ENCODE measurements around the gene SOX18. TPM values are rescaled to one million over a fixed set of nuclear protein-coding genes. Genes with fewer than 3 reads are reported as not detected.
A peak's percentile ranks its signal among the peaks of the same experiment; 100 is the strongest.

The SOX18 gene
- total and polyA plus RNA-seq, 2 of the 13 experiments (the other 11 are each of a cell fraction or from before 2014, with no cell fraction given) = 1.6 to 1.9 TPM

DNA sequence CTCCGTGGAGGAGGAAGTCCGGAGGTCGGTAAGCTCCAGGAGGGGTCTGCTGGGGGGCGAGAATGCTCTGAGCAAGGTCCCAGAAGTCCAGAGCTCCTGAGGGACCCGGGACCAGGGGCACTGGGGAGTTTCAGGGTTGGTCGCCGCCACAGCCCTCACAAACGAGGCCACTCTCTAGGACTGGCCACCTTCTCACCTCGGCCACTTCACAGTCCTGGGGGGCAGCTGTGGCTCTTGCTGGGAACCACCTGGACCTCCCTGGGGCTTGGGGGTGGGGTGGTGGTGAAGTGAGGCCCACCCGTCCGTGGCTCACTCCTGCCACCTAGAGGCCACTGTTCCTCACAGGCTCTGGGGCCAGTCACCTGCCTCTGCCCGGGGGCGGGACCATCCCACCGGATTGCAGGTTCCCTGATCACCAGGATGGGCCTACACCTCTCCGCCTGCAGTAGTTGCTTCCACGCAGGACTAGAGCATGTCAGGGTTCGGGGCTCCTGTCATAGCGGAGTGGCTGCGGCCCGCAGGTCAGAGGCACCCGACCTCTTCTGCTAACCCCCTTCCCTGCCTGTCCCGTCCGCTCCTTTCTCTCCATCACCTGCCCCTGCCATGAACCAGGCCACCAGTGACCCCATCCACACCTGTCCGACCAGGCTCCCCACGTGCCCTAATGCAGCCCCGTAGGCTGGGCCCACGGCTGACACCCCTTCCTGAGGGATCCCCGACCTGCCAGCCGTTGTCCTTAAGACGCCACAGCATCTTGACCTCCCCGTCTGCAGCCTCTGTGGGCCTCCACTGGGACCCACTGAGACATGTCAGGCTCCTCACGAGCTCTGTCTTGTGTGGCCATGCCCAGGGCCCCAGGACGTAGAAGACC, 8.4 kb upstream of the SOX18 start (continued):
- TF ChIP-seq STAT5B (CRISPR knock-in tag; IDR thresholded peaks at IDR 0.05) (0 out of 2 replicates have a peak, but pooled peaks have one; percentile 12), PHF20 (CRISPR knock-in tag; IDR thresholded peaks at IDR 0.05) (peak; percentile 55; the same call in 1 of the 2 replicates), MTA3 (CRISPR knock-in tag; IDR thresholded peaks at IDR 0.05) (no peak), TRAFD1 (CRISPR knock-in tag; IDR thresholded peaks at IDR 0.05; ENCODE audit: borderline replicate concordance) (0 out of 2 replicates have a peak, but pooled peaks have one; percentile 38), ZSCAN20 (CRISPR knock-in tag; IDR thresholded peaks at IDR 0.05; ENCODE audit: borderline replicate concordance) (no peak; the same call in 1 of the 2 replicates), MIER3 (CRISPR knock-in tag; IDR thresholded peaks at IDR 0.05; ENCODE audit: borderline replicate concordance) (peak; percentile 20; the same call in 1 of the 2 replicates), TEAD3 (CRISPR knock-in tag; optimal IDR thresholded peaks at IDR 0.05; ENCODE audit: borderline replicate concordance) (peak; percentile 46), ZNF501 (CRISPR knock-in tag; IDR thresholded peaks at IDR 0.05) (peak; percentile 78), POGZ (CRISPR knock-in tag; IDR thresholded peaks at IDR 0.05) (peak; percentile 63), ISL2 (CRISPR knock-in tag; IDR thresholded peaks at IDR 0.05) (peak; percentile 57; the same call in 1 of the 2 replicates), RFXAP (CRISPR knock-in tag; IDR thresholded peaks at IDR 0.05; ENCODE audit: borderline replicate concordance) (peak; percentile 73; the same call in 1 of the 2 replicates), CREB1 (IDR thresholded peaks at IDR 0.05) (no peak), CREB1 (CRISPR knock-in tag; IDR thresholded peaks at IDR 0.05) (no peak), NFYB (CRISPR knock-in tag; IDR thresholded peaks at IDR 0.05) (peak; percentile 6; the same call in 1 of the 2 replicates), ARID5B (CRISPR knock-in tag; IDR thresholded peaks at IDR 0.05) (peak; percentile 46; the same call in 1 of the 2 replicates), ZNF710 (CRISPR knock-in tag; IDR thresholded peaks at IDR 0.05; ENCODE audit: borderline replicate concordance) (peak; percentile 62; the same call in 1 of the 2 replicates), MYC (CRISPR knock-in tag; IDR thresholded peaks at IDR 0.05; ENCODE audit: borderline replicate concordance) (peak; percentile 26), MED1 (CRISPR knock-in tag; IDR thresholded peaks at IDR 0.05) (peak; percentile 69), PHF21A (CRISPR knock-in tag; IDR thresholded peaks at IDR 0.05) (peak; percentile 65; the same call in 1 of the 2 replicates), IRF2 (CRISPR knock-in tag; IDR thresholded peaks at IDR 0.05) (peak; percentile 66), SALL1 (CRISPR knock-in tag; IDR thresholded peaks at IDR 0.05) (peak; percentile 36; the same call in 1 of the 2 replicates)

All from HepG2 (cell line).